Erythroblast (primary cell): Measurements from ENCODE around the gene CLN5.

ENCODE experiments used
- GATA1 ChIP-seq: IDR thresholded peaks from 2 replicates; pipeline ENCODE4 v1.6.1; 2011; ENCODE audit warnings: low read depth, mild to moderate bottlenecking, control low read depth, low read length, moderate library complexity
- POLR2A ChIP-seq: IDR thresholded peaks from 2 replicates; pipeline ENCODE4 v1.6.1; 2011; ENCODE audit warnings: mild to moderate bottlenecking, low read length

GRCh38 chr13:77009011-77009410 lies 17.1 kb downstream of the CLN5 start:
- TF ChIP-seq POLR2A (no peak), GATA1 (no peak)
